ENCODE results near the gene GRM1. TPM values are rescaled to one million over a fixed set of nuclear protein-coding genes. Genes with fewer than 3 reads are reported as not detected.

GRM1 gene
- total RNA-seq, 1 donor from 2014 or later, result not detected

GRCh38 chr6:146092961-146093686, 64.3 kb downstream of the GRM1 start:
- H3K4me3 Mint-ChIP-seq (ENCODE audit: unreplicated experiment), result no peak overlapping the region
- no peak for DNase-seq (ENCODE audit: extremely low spot score, unreplicated experiment)
- peaks cover 13% of the 10 kb centered on the region for H3K27me3 Mint-ChIP-seq (ENCODE audit: unreplicated experiment)
- no peak overlapping the region for H3K27ac Mint-ChIP-seq (ENCODE audit: unreplicated experiment)
- no peaks in the 10 kb centered on the region for H3K9me3 Mint-ChIP-seq (ENCODE audit: unreplicated experiment)
- TF ChIP-seq, protein P1, sequence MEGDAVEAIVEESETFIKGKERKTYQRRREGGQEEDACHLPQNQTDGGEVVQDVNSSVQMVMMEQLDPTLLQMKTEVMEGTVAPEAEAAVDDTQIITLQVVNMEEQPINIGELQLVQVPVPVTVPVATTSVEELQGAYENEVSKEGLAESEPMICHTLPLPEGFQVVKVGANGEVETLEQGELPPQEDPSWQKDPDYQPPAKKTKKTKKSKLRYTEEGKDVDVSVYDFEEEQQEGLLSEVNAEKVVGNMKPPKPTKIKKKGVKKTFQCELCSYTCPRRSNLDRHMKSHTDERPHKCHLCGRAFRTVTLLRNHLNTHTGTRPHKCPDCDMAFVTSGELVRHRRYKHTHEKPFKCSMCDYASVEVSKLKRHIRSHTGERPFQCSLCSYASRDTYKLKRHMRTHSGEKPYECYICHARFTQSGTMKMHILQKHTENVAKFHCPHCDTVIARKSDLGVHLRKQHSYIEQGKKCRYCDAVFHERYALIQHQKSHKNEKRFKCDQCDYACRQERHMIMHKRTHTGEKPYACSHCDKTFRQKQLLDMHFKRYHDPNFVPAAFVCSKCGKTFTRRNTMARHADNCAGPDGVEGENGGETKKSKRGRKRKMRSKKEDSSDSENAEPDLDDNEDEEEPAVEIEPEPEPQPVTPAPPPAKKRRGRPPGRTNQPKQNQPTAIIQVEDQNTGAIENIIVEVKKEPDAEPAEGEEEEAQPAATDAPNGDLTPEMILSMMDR (IDR thresholded peaks at IDR 0.05), result no peak
- H3K36me3 Mint-ChIP-seq (ENCODE audit: unreplicated experiment), result no peaks in the 10 kb centered on the region
- no peaks in the 10 kb centered on the region for H3K4me1 Mint-ChIP-seq (ENCODE audit: unreplicated experiment)

- Mint-ChIP-seq H3K36me3 (ENCODE audit: unreplicated experiment) (no peaks in the 10 kb centered on the region), H3K27me3 (ENCODE audit: unreplicated experiment) (peaks cover 13% of the 10 kb centered on the region), H3K27ac (ENCODE audit: unreplicated experiment) (no peak overlapping the region), H3K4me3 (ENCODE audit: unreplicated experiment) (no peak overlapping the region), H3K9me3 (ENCODE audit: unreplicated experiment) (no peaks in the 10 kb centered on the region), H3K4me1 (ENCODE audit: unreplicated experiment) (no peaks in the 10 kb centered on the region)
- TF ChIP-seq, protein P1 (IDR thresholded peaks at IDR 0.05), result no peak
- DNase-seq (ENCODE audit: extremely low spot score, unreplicated experiment), result no peak
Observed at GRCh38 chr6:146095481-146095880, 66.6 kb downstream of the GRM1 start.

DNA sequence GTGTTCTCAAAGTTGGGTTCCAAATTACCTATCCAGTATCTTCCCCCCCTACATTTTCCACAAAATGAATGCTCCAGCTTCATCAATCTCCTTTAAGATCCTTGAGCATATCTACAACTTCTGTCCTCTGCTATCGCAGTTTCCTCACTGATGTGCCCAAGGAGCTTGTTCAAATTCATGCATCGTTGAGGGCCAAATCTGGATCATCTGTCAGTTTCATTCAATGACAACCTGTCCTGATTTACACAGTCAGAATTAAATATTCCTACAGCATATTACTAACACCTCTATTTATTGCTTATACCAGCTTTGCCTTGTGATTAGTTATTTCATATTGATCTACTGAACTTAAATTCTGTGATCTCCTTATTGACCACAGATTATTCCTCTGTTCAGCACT, 68.7 kb downstream of the GRM1 start:
- no peak for DNase-seq (ENCODE audit: extremely low spot score, unreplicated experiment)
- Mint-ChIP-seq H3K4me1 (ENCODE audit: unreplicated experiment) (no peaks in the 10 kb centered on the region), H3K4me3 (ENCODE audit: unreplicated experiment) (no peak overlapping the region), H3K9me3 (ENCODE audit: unreplicated experiment) (no peaks in the 10 kb centered on the region), H3K36me3 (ENCODE audit: unreplicated experiment) (no peaks in the 10 kb centered on the region), H3K27ac (ENCODE audit: unreplicated experiment) (no peak overlapping the region), H3K27me3 (ENCODE audit: unreplicated experiment) (peaks cover 16% of the 10 kb centered on the region)
- TF ChIP-seq, protein P1 (IDR thresholded peaks at IDR 0.05), result no peak

GRCh38 chr6:146100776-146101175, 71.9 kb downstream of the GRM1 start:
- peaks cover 9% of the 10 kb centered on the region for H3K27me3 Mint-ChIP-seq (ENCODE audit: unreplicated experiment)
- no peaks in the 10 kb centered on the region for H3K4me1 Mint-ChIP-seq (ENCODE audit: unreplicated experiment)
- H3K4me3 Mint-ChIP-seq (ENCODE audit: unreplicated experiment), result no peak overlapping the region
- TF ChIP-seq, protein P1 (IDR thresholded peaks at IDR 0.05), result no peak
- H3K27ac Mint-ChIP-seq (ENCODE audit: unreplicated experiment), result no peak overlapping the region
- DNase-seq (ENCODE audit: extremely low spot score, unreplicated experiment), result no peak
- no peaks in the 10 kb centered on the region for H3K9me3 Mint-ChIP-seq (ENCODE audit: unreplicated experiment)
- H3K36me3 Mint-ChIP-seq (ENCODE audit: unreplicated experiment), result no peaks in the 10 kb centered on the region

DNA sequence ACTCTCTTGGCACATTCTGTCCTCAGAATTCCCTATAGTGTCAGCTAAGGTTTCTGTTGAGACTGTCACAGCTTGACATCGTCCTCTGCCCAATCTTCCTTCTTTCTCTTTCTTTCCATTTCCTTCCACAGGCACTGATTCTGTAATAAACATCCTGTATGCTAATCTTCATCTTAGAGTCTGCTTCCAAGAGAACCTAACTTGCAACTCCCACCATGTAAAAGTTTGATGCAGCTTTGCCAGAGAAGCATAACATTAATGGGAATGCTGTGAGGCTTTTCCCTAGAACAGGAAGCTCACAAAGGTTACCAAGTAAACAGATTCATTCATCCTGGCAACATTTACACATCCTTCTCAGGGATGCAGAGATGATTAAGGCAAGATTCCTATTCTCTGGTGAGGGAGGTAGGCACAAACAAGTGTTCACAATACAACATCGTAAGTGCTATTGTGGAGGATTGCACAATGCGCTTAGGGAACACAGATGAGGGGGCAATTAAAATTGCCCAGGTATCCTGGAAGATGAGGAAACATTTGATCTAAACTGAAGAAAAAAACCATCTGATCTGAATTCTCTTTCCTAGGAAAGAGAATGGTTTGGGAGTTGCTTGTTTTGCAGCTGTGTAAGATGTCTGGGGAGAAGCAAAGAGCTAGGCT, 74.7 kb downstream of the GRM1 start:
- H3K4me3 Mint-ChIP-seq (ENCODE audit: unreplicated experiment), result no peak overlapping the region
- TF ChIP-seq, protein P1 (IDR thresholded peaks at IDR 0.05), result no peak
- H3K27me3 Mint-ChIP-seq (ENCODE audit: unreplicated experiment), result peaks cover 2% of the 10 kb centered on the region
- H3K9me3 Mint-ChIP-seq (ENCODE audit: unreplicated experiment), result no peaks in the 10 kb centered on the region
- H3K36me3 Mint-ChIP-seq (ENCODE audit: unreplicated experiment), result no peaks in the 10 kb centered on the region
- DNase-seq (ENCODE audit: extremely low spot score, unreplicated experiment), result no peak
- H3K4me1 Mint-ChIP-seq (ENCODE audit: unreplicated experiment), result no peaks in the 10 kb centered on the region
- H3K27ac Mint-ChIP-seq (ENCODE audit: unreplicated experiment), result no peak overlapping the region
